Type B pancreatic cell (in vitro differentiated cells): Measurements from ENCODE around the gene MAOB. TPM values are rescaled to one million over a fixed set of nuclear protein-coding genes. Genes with fewer than 3 reads are reported as not detected.

Experiments
- DNase-seq: peaks from one replicate; pipeline ENCODE4 v3.0.0; 2021; ENCODE audit warnings: mixed read lengths; ENCODE audit not compliant: unreplicated experiment; ENCODE audit errors: extremely low spot score
- H3K27ac Mint-ChIP-seq: 2 replicates; pipeline ENCODE4 v1.8.0; 2021; ENCODE audit warnings: mild to moderate bottlenecking, mixed read lengths
- H3K27me3 Mint-ChIP-seq: 2 replicates; pipeline ENCODE4 v1.8.0; 2021; ENCODE audit warnings: mixed read lengths
- H3K36me3 Mint-ChIP-seq: 2 replicates; pipeline ENCODE4 v1.8.0; 2021; ENCODE audit warnings: mixed read lengths
- H3K4me1 Mint-ChIP-seq: one replicate; pipeline ENCODE4 v1.8.0; 2021; ENCODE audit warnings: mixed read lengths; ENCODE audit not compliant: unreplicated experiment
- H3K4me3 Mint-ChIP-seq: 2 replicates; pipeline ENCODE4 v1.8.0; 2021; ENCODE audit warnings: mild to moderate bottlenecking, mixed read lengths
- H3K9me3 Mint-ChIP-seq: 2 replicates; pipeline ENCODE4 v1.8.0; 2021; ENCODE audit warnings: mixed read lengths
- total RNA-seq: library from RNA; stranded (reverse); gene quantifications from 2 replicates; pipeline ENCODE4 v1.2.1, GENCODE V29; 2021; ENCODE audit warnings: low replicate concordance
- TF ChIP-seq, protein P1 (sequence below): fragments of 200-600 bp; sonication (generic); conservative IDR thresholded peaks from 2 replicates; pipeline ENCODE4 v1.5.0; 2021; ENCODE audit warnings: antibody characterized with exemption, mild to moderate bottlenecking

Gene MAOB
- total RNA-seq, 1 donor from 2014 or later, result 20.8 TPM

DNA sequence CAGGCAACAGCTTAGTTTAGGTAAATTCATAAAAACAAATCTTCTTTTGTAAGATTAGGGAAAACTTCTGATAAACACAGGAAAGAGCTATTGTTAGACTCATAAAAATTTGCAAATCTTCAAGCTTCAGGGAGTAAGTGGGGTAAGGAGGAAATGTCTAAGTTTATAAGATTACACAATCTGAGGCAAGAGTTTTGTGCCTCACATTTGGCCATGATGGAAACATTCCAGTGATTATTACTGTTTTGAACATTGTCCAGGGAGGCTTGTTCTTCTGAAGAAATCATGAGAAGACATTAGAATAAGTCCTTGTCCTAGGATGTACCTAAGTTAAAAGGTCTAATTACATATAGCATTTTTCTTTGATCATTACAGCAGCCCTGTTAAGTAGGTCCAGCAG, 72.8 kb downstream of the MAOB start:
- TF ChIP-seq, protein P1, sequence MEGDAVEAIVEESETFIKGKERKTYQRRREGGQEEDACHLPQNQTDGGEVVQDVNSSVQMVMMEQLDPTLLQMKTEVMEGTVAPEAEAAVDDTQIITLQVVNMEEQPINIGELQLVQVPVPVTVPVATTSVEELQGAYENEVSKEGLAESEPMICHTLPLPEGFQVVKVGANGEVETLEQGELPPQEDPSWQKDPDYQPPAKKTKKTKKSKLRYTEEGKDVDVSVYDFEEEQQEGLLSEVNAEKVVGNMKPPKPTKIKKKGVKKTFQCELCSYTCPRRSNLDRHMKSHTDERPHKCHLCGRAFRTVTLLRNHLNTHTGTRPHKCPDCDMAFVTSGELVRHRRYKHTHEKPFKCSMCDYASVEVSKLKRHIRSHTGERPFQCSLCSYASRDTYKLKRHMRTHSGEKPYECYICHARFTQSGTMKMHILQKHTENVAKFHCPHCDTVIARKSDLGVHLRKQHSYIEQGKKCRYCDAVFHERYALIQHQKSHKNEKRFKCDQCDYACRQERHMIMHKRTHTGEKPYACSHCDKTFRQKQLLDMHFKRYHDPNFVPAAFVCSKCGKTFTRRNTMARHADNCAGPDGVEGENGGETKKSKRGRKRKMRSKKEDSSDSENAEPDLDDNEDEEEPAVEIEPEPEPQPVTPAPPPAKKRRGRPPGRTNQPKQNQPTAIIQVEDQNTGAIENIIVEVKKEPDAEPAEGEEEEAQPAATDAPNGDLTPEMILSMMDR, result no peak
- Mint-ChIP-seq H3K9me3 (no peaks in the 10 kb centered on the region), H3K27ac (no peak overlapping the region), H3K4me3 (no peak overlapping the region), H3K4me1 (no peaks in the 10 kb centered on the region), H3K27me3 (no peaks in the 10 kb centered on the region), H3K36me3 (no peaks in the 10 kb centered on the region)
- no peak for DNase-seq

DNA sequence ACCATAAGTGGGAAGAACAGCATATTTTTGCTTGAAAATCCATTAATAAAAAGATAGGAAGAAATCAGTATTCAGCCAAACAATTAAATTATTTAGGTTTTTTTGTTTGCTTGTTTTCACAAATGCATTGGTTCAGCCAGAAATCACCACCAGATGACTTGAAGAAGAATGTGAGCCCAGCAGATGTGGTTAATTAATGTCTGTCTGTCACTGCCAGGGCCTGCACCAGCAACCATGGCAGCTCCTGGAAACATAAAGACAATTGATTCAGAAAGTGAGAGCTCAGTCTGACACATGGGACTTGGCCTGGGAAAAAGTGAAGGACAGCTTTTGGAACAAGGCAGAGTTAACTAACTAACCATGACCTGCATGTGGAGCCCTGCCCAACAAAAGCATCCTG, 74.0 kb downstream of the MAOB start:
- Mint-ChIP-seq H3K36me3 (no peaks in the 10 kb centered on the region), H3K4me3 (no peak overlapping the region), H3K4me1 (no peaks in the 10 kb centered on the region), H3K27ac (no peak overlapping the region), H3K27me3 (no peaks in the 10 kb centered on the region), H3K9me3 (no peaks in the 10 kb centered on the region)
- TF ChIP-seq, protein P1, result no peak
- DNase-seq, result no peak

DNA sequence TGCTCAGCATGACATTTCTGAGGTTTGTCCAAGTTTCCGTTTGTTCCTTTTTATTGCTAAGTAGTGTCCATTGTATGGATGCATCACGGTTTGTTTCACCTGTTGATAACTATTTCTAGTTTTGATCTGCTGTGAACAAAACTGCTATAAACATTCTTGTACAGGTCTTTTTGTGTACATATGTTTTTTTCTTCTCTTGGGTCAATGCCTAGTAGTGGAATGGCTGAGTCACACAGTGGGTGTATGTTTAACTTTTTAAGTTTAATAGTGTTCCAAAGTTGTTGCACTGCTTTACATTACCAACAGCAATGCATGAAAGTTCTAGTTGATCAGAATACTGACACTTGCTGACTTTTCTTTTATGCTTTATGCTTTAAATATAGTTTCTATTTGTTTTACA, 76.7 kb downstream of the MAOB start:
- DNase-seq, result no peak
- Mint-ChIP-seq H3K27me3 (no peaks in the 10 kb centered on the region), H3K4me3 (no peak overlapping the region), H3K27ac (no peak overlapping the region), H3K36me3 (no peaks in the 10 kb centered on the region), H3K4me1 (no peaks in the 10 kb centered on the region), H3K9me3 (no peaks in the 10 kb centered on the region)
- TF ChIP-seq, protein P1, result no peak

DNA sequence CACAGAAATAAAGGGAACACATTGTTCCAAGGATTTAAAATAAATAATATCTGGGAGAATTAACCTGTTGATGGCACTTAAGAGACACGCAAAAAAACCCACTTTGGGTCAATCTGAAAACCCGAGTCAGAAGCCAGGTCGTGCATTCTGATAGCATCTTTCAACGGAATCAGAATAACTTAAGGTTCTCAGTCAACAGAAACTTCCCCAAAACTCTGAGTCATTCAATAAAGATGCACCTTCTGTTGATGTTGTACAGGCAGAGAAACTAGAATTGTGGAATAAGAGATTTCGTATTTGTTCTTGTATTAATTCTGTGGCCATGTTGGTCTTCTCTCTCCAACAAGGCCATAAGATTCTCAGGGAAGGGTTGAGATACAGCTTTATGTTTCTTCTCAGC, 78.2 kb downstream of the MAOB start:
- H3K27me3 Mint-ChIP-seq, result no peaks in the 10 kb centered on the region
- no peaks in the 10 kb centered on the region for H3K36me3 Mint-ChIP-seq
- H3K4me1 Mint-ChIP-seq, result no peaks in the 10 kb centered on the region
- DNase-seq, result no peak
- no peaks in the 10 kb centered on the region for H3K9me3 Mint-ChIP-seq
- H3K27ac Mint-ChIP-seq, result no peak overlapping the region
- no peak overlapping the region for H3K4me3 Mint-ChIP-seq
- TF ChIP-seq, protein P1, result no peak

DNA sequence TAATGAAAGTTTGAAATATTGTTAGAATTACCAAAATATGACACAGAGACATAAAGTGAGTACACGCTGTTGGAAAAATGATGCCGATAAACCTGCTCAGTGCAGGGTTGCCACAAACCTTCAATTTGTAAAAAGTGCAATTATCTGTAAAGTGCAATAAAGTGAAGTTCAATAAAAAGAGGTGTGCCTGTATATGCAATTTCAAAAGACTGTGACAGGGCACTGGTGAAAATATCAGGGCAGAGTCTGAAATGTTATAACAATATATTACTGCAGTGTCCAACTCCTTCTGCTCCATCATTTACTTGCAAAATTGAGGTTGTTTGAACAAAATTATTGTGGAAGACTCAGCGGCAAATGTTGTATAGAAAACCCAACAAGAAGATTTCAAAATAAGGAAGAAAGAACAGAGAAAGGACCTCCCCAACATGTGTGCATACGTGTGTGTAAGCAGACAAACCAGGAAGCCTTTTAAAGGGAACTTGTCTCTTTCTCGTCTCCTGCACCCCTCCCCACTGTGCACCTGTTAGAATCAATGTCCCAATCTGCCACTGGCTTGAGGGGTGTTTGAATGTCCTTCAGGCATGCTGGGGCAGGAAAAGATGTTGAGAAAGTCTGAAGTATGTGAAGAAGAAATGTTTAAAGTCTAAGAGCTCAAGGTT, 96.2 kb downstream of the MAOB start:
- H3K4me1 Mint-ChIP-seq, result no peaks in the 10 kb centered on the region
- no peak overlapping the region for H3K4me3 Mint-ChIP-seq
- no peak overlapping the region for H3K27ac Mint-ChIP-seq

More for the DNA sequence above, 96.2 kb downstream of the MAOB start:
- Mint-ChIP-seq H3K27me3 (no peaks in the 10 kb centered on the region), H3K36me3 (no peaks in the 10 kb centered on the region), H3K9me3 (peaks cover 4% of the 10 kb centered on the region)
- no peak for DNase-seq
- TF ChIP-seq, protein P1, result no peak
